PC-3 (cell line): Measurements from ENCODE around the gene P3H2. TPM values are rescaled to one million over a fixed set of nuclear protein-coding genes. Genes with fewer than 3 reads are reported as not detected.

Experiments used
- ATAC-seq: fragments of 200-7000 bp; cut with Tn5 transposase; 2 replicates; pipeline ENCODE4 v1.9.1; 2020; ENCODE audit warnings: mild to moderate bottlenecking, moderate library complexity
- BruUV-seq: library from RNA; stranded (reverse); fragments of 400-500 nt; replicated peaks from 2 replicates; lab custom pipeline; 2021; lab: Mats Ljungman, UMichigan
- CTCF ChIA-PET: fragments of 300-600 bp; sonication (Branson Sonifier 250); formaldehyde crosslinking; loops from one replicate; lab custom pipeline; 2022; ENCODE audit warnings: antibody characterized with exemption; lab: Charles Lee
- POLR2A ChIA-PET: fragments of 300-600 bp; sonication (Branson Sonifier 250); formaldehyde crosslinking; loops from one replicate; lab custom pipeline; 2022; ENCODE audit warnings: antibody characterized with exemption; ENCODE audit not compliant: unreplicated experiment; lab: Charles Lee
- DNase-seq: peaks from one replicate; pipeline ENCODE4 v3.0.0-alpha.2; 2015
- H2AFZ ChIP-seq: fragments of 300-600 bp; sonication (generic); 2 replicates; pipeline ENCODE4 v1.6.0; 2016; ENCODE audit warnings: antibody characterized with exemption, low read length
- H3F3A ChIP-seq: fragments of 300-600 bp; sonication (generic); one replicate; pipeline ENCODE4 v1.6.0; 2017; ENCODE audit warnings: antibody characterized with exemption, low read length, control low read depth, mild to moderate bottlenecking; ENCODE audit not compliant: unreplicated experiment
- H3K27ac ChIP-seq: fragments of 300-600 bp; sonication (generic); 2 replicates; pipeline ENCODE4 v1.5.1; 2016; ENCODE audit warnings: mild to moderate bottlenecking, low read length
- H3K27me3 ChIP-seq: fragments of 300-600 bp; sonication (generic); 2 replicates; pipeline ENCODE4 v1.6.1; 2016; ENCODE audit warnings: low read length, mixed read lengths
- H3K36me3 ChIP-seq: fragments of 300-600 bp; sonication (generic); 2 replicates; pipeline ENCODE4 v1.6.1; 2016; ENCODE audit warnings: low read depth, mixed run types, low read length, mixed read lengths
- H3K4me1 ChIP-seq: fragments of 300-600 bp; sonication (generic); 2 replicates; pipeline ENCODE4 v1.5.1; 2016; ENCODE audit warnings: low read length; ENCODE audit not compliant: insufficient read depth
- H3K4me2 ChIP-seq: fragments of 300-600 bp; sonication (generic); 2 replicates; pipeline ENCODE4 v1.6.0; 2016; ENCODE audit warnings: low read length
- H3K4me3 ChIP-seq: fragments of 300-600 bp; sonication (generic); 2 replicates; pipeline ENCODE4 v1.5.1; 2016; ENCODE audit warnings: mild to moderate bottlenecking, low read length, mixed read lengths
- H3K79me2 ChIP-seq: fragments of 300-600 bp; sonication (generic); 2 replicates; pipeline ENCODE4 v1.6.1; 2017; ENCODE audit warnings: low read length, mixed read lengths
- H3K9ac ChIP-seq: fragments of 300-600 bp; sonication (generic); 2 replicates; pipeline ENCODE4 v1.6.0; 2016; ENCODE audit warnings: mild to moderate bottlenecking, low read length
- H3K9me2 ChIP-seq: fragments of 300-600 bp; sonication (generic); replicated peaks from 2 replicates; pipeline ENCODE4 v1.6.1; 2016; ENCODE audit warnings: mixed run types, low read length, mixed read lengths
- H3K9me3 ChIP-seq: fragments of 300-600 bp; sonication (generic); 2 replicates; pipeline ENCODE4 v1.6.1; 2016; ENCODE audit warnings: low read length, mixed read lengths
- H4K20me1 ChIP-seq: fragments of 300-600 bp; sonication (generic); 2 replicates; pipeline ENCODE4 v1.6.1; 2016; ENCODE audit warnings: low read length, mixed read lengths
- CTCF ChIP-seq: fragments of 300-600 bp; sonication (generic); conservative IDR thresholded peaks from 2 replicates; pipeline ENCODE4 v1.5.1; 2017; ENCODE audit warnings: antibody characterized with exemption, low read depth, mild to moderate bottlenecking, low read length
- EZH2 ChIP-seq: fragments of 300-600 bp; sonication (generic); IDR thresholded peaks from one replicate; pipeline ENCODE4 v1.6.1; 2017; ENCODE audit warnings: antibody characterized with exemption, mild to moderate bottlenecking, low read length; ENCODE audit not compliant: unreplicated experiment
- EZH2phosphoT487 ChIP-seq: fragments of 300-600 bp; sonication (generic); IDR thresholded peaks from 2 replicates; pipeline ENCODE4 v1.6.1; 2018; ENCODE audit warnings: mild to moderate bottlenecking, antibody characterized with exemption, low read length, borderline replicate concordance
- intact Hi-C: fragments of 100-400 bp; cut with micrococcal nuclease; formaldehyde crosslinking; loops from 2 replicates; pipeline ENCODE4 v1.9.0; 2023
- total RNA-seq: library from RNA; depleted of rRNA; stranded (reverse); fragments of >200 nt; gene quantifications from 2 replicates; pipeline ENCODE4 v1.2.3, GENCODE V29; 2014

P3H2 gene
- total RNA-seq, 1 experiment from 2014 or later: 4.5 TPM

- ATAC-seq (no peak), DNase-seq (no peak)
- TF ChIP-seq EZH2phosphoT487 (no peak), EZH2 (no peak), CTCF (no peak)
- H3K4me2 ChIP-seq: no peak overlapping the region
- H3K4me3 ChIP-seq: no peak overlapping the region
- H3K79me2 ChIP-seq: no peaks in the 10 kb centered on the region
- no peaks in the 10 kb centered on the region for H3K9me3 ChIP-seq
- H3K9ac ChIP-seq: no peak overlapping the region
- H3K27ac ChIP-seq: no peak overlapping the region
- ChIA-PET POLR2A (no interaction called here), CTCF (no interaction called here)
- H3K9me2 ChIP-seq: no peaks in the 10 kb centered on the region
- no peaks in the 10 kb centered on the region for H3F3A ChIP-seq
- intact Hi-C loops: no loop called here
- BruUV-seq: no TSS peak
- no peaks in the 10 kb centered on the region for H4K20me1 ChIP-seq
- H3K36me3 ChIP-seq: no peaks in the 10 kb centered on the region
- no peaks in the 10 kb centered on the region for H3K4me1 ChIP-seq
- H3K27me3 ChIP-seq: no peaks in the 10 kb centered on the region
- no peak overlapping the region for H2AFZ ChIP-seq
Measured at GRCh38 chr3:189974359-189974758, 146.3 kb downstream of the P3H2 start.

DNA sequence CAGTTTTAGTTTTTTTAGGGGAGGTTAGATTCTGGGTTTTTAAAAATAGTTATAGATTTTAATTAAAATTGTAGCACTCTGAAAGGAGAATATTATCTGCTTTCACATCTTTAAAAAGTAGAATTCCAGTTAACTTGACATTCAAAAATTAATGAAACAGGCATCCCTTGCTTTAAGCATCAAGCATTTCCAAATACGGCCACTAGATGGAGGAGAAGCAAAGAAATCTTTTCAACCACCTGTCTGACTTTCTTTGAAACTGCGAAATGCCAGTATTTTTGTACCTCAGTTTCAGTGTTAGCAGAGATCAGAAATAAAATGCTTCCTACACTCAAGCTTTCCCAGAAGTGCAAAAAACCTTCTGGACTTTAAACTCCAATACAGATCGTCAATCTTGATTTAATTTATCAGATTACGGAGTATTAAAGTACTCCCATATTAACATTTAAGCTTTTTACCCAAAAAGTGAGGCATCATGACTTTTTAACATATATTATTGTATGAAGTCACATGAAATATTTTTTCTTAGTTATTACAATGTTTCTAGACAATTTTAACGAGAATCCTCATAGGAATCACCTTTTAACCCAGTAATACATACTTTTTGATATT, 153.3 kb downstream of the P3H2 start:
- Histone ChIP-seq H3K9me2 (no peaks in the 10 kb centered on the region), H3K36me3 (no peaks in the 10 kb centered on the region), H3K9ac (no peak overlapping the region), H3K4me1 (no peaks in the 10 kb centered on the region), H4K20me1 (no peaks in the 10 kb centered on the region), H3K27me3 (no peaks in the 10 kb centered on the region), H3K9me3 (no peaks in the 10 kb centered on the region), H3K79me2 (no peaks in the 10 kb centered on the region), H3F3A (no peaks in the 10 kb centered on the region), H3K4me2 (no peak overlapping the region), H3K27ac (no peak overlapping the region), H2AFZ (no peak overlapping the region), H3K4me3 (no peak overlapping the region)
- DNase-seq (peak; percentile 85), ATAC-seq (peak; percentile 58)
- CTCF ChIA-PET: interaction anchor here (0.6 to 0.9 kb wide), 5 partner anchors 85 to 732 kb away, joined by 3 to 4 read pairs (median 3); partner anchors contain the start of gene P3H2
- no TSS peak for BruUV-seq
- POLR2A ChIA-PET: no interaction called here
- no peak for TF ChIP-seq EZH2phosphoT487
- no peak for TF ChIP-seq EZH2
- TF ChIP-seq CTCF: peak; percentile 89
- intact Hi-C loops: loop anchor here (1.0 to 10.0 kb wide), 8 partner anchors 45 to 1087 kb away; partner anchors contain the start of genes CLDN16 and P3H2

DNA sequence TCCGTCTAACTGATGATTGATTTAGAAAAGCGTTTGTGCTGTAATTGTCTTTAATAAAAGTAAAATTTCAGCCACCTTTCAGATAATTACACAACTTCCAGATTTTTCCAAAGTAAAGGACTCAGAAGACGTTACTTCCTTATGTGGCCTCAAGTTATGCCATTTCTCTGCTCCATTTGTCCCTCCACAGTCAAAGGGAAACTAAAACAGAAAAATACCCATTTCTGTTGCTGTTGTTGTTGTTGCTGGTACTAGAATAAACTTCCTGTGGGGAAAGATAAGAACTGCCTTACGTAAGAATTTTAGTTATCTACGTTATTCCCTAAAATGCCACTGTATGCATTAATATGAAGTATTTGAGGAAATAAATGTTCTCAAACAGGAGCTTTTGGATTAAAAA, 153.9 kb downstream of the P3H2 start:
- H4K20me1 ChIP-seq: no peaks in the 10 kb centered on the region
- H3K27ac ChIP-seq: no peak overlapping the region
- H3K4me1 ChIP-seq: no peaks in the 10 kb centered on the region
- H3K4me2 ChIP-seq: no peak overlapping the region
- intact Hi-C loops: loop anchor here (1.0 to 10.0 kb wide), 8 partner anchors 45 to 1088 kb away; partner anchors contain the start of genes CLDN16 and P3H2
- H3K9ac ChIP-seq: no peak overlapping the region
- no peak for TF ChIP-seq EZH2
- POLR2A ChIA-PET: no interaction called here
- no peaks in the 10 kb centered on the region for H3K9me2 ChIP-seq
- no peaks in the 10 kb centered on the region for H3K9me3 ChIP-seq
- no peak for DNase-seq
- no peaks in the 10 kb centered on the region for H3K79me2 ChIP-seq
- H3K4me3 ChIP-seq: no peak overlapping the region
- ATAC-seq: no peak
- H3K27me3 ChIP-seq: no peaks in the 10 kb centered on the region
- BruUV-seq: no TSS peak
- H2AFZ ChIP-seq: no peak overlapping the region
- CTCF ChIA-PET: interaction anchor here (0.6 to 0.7 kb wide), 3 partner anchors 85 to 477 kb away, joined by 3 read pairs; no protein-coding TSS in a partner anchor
- H3F3A ChIP-seq: no peaks in the 10 kb centered on the region
- no peaks in the 10 kb centered on the region for H3K36me3 ChIP-seq
